Right lobe of liver (tissue), 4 donors: ENCODE data around the gene SYNE1.

Experiments used
- CTCF ChIP-seq, 4 donors: fragments of 200-600 bp in 3 of 4; fragments of 450-650 bp in 1 of 4; IDR thresholded peaks; one replicate each; pipeline versions ENCODE4 v1.5.1 to v1.8.0; 2016 to 2022; ENCODE audit warnings: antibody characterized with exemption in 4 of 4, mild to moderate bottlenecking in 2 of 4
- POLR2A ChIP-seq: fragments of 450-650 bp; IDR thresholded peaks from one replicate; pipeline ENCODE4 v1.6.1; 2017; ENCODE audit warnings: antibody characterized with exemption, mild to moderate bottlenecking
- donor health status: DM: no; HTN: no; CAD: no.
- donor health status: DM: no; HTN: no; CAD: no.
- donor health status: DM: no; HTN: yes; CAD: no.

DNA sequence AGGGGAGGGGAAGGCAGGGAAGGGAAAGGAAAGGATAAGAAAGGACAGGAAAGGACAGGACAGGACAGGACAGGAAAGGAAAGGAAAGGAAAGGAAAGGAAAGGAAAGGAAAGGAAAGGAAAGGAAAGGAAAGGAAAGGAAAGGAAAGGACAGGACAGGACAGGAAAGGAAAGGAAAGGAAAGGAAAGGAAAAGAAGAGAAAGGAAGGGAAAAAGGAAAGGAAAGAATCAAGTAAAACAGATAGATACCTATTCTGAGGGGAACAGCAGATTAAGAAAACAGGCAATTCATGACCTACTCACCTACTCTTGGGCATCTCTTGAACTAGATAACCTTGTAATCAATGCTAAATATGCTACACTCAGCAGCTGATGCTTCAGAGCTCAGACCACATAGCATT is 265.4 kb downstream of the SYNE1 start:
- TF ChIP-seq POLR2A (no peak), CTCF (IDR thresholded peaks at IDR 0.05) (no peak)
